Mucosa of stomach (tissue), 1 donor: ENCODE data around the gene DDHD1.
"Not testable (repeated sequence)": the region's sequence is repeated elsewhere in the genome, so short reads cannot be mapped to it uniquely, and the experiment has no call there.

Source experiments
- H3K27me3 ChIP-seq: one replicate; pipeline ENCODE4 v1.7.0; 2013; ENCODE audit warnings: mild to moderate bottlenecking, low read length; ENCODE audit not compliant: control insufficient read depth, insufficient read depth
- H3K36me3 ChIP-seq: one replicate; pipeline ENCODE4 v1.7.0; 2013; ENCODE audit warnings: low read length; ENCODE audit not compliant: control insufficient read depth, insufficient read depth
- H3K4me1 ChIP-seq: one replicate; pipeline ENCODE4 v1.7.0; 2013; ENCODE audit warnings: mild to moderate bottlenecking, low read length; ENCODE audit not compliant: control insufficient read depth, insufficient read depth
- H3K4me3 ChIP-seq: one replicate; pipeline ENCODE4 v1.7.0; 2013; ENCODE audit warnings: low read length
- H3K9ac ChIP-seq: one replicate; pipeline ENCODE4 v1.7.0; 2013; ENCODE audit warnings: mild to moderate bottlenecking, low read length, moderate library complexity
- H3K9me3 ChIP-seq: one replicate; pipeline ENCODE4 v1.7.0; 2013; ENCODE audit warnings: mild to moderate bottlenecking, low read length, moderate library complexity; ENCODE audit not compliant: control insufficient read depth
- donor health status: Pancreatic carcinoma.

The DDHD1 gene

GRCh38 chr14:53148671-53149070 is 4.5 kb downstream of the DDHD1 start:
- Histone ChIP-seq H3K9ac (no peak overlapping the region), H3K4me1 (no peaks in the 10 kb centered on the region), H3K36me3 (no peaks in the 10 kb centered on the region), H3K27me3 (no peaks in the 10 kb centered on the region), H3K9me3 (no peaks in the 10 kb centered on the region), H3K4me3 (no peak overlapping the region)

GRCh38 chr14:53147893-53148292 is 5.2 kb downstream of the DDHD1 start:
- Histone ChIP-seq H3K9ac (no peak overlapping the region), H3K27me3 (no peaks in the 10 kb centered on the region), H3K36me3 (no peaks in the 10 kb centered on the region), H3K9me3 (no peaks in the 10 kb centered on the region), H3K4me1 (no peaks in the 10 kb centered on the region), H3K4me3 (no peak overlapping the region)

GRCh38 chr14:53147208-53147607 is 5.9 kb downstream of the DDHD1 start:
- H3K36me3 ChIP-seq = no peaks in the 10 kb centered on the region
- no peak overlapping the region for H3K9ac ChIP-seq
- no peak overlapping the region for H3K4me3 ChIP-seq
- H3K27me3 ChIP-seq = no peaks in the 10 kb centered on the region
- H3K9me3 ChIP-seq = no peaks in the 10 kb centered on the region
- no peaks in the 10 kb centered on the region for H3K4me1 ChIP-seq

- Histone ChIP-seq H3K9me3 (no peaks in the 10 kb centered on the region), H3K9ac (no peak overlapping the region), H3K36me3 (no peaks in the 10 kb centered on the region), H3K27me3 (no peaks in the 10 kb centered on the region), H3K4me1 (no peaks in the 10 kb centered on the region), H3K4me3 (no peak overlapping the region)
These were observed 6.4 kb downstream of the DDHD1 start for GRCh38 chr14:53146739-53147138.

- H3K4me3 ChIP-seq = no peak overlapping the region
- no peaks in the 10 kb centered on the region for H3K36me3 ChIP-seq
- no peak overlapping the region for H3K9ac ChIP-seq
- H3K27me3 ChIP-seq = no peaks in the 10 kb centered on the region
- H3K9me3 ChIP-seq = no peaks in the 10 kb centered on the region
- no peaks in the 10 kb centered on the region for H3K4me1 ChIP-seq
These were observed 8.9 kb downstream of the DDHD1 start for GRCh38 chr14:53144244-53144643.

GRCh38 chr14:53140585-53140984 is 12.5 kb downstream of the DDHD1 start:
- H3K9ac ChIP-seq = no peak overlapping the region
- no peaks in the 10 kb centered on the region for H3K27me3 ChIP-seq
- no peaks in the 10 kb centered on the region for H3K9me3 ChIP-seq
- no peaks in the 10 kb centered on the region for H3K4me1 ChIP-seq
- H3K4me3 ChIP-seq = no peak overlapping the region
- no peaks in the 10 kb centered on the region for H3K36me3 ChIP-seq

GRCh38 chr14:53137568-53138203 is 15.4 kb downstream of the DDHD1 start:
- no peaks in the 10 kb centered on the region for H3K9me3 ChIP-seq
- H3K36me3 ChIP-seq = no peaks in the 10 kb centered on the region
- H3K4me1 ChIP-seq = no peaks in the 10 kb centered on the region
- no peak overlapping the region for H3K9ac ChIP-seq
- no peaks in the 10 kb centered on the region for H3K27me3 ChIP-seq
- H3K4me3 ChIP-seq = no peak overlapping the region

- H3K4me3 ChIP-seq, H3K4me1 ChIP-seq, H3K27me3 ChIP-seq, H3K9me3 ChIP-seq, H3K36me3 ChIP-seq, H3K9ac ChIP-seq: not testable (repeated sequence)
These were observed 22.6 kb downstream of the DDHD1 start for GRCh38 chr14:53130491-53130890.

GRCh38 chr14:53128303-53129028 is 24.7 kb downstream of the DDHD1 start:
- Histone ChIP-seq H3K36me3 (no peaks in the 10 kb centered on the region), H3K4me1 (no peaks in the 10 kb centered on the region)

GRCh38 chr14:53127832-53128231 is 25.3 kb downstream of the DDHD1 start:
- H3K4me1 ChIP-seq = no peaks in the 10 kb centered on the region
- no peak overlapping the region for H3K4me3 ChIP-seq
- H3K27me3 ChIP-seq = no peaks in the 10 kb centered on the region
- no peaks in the 10 kb centered on the region for H3K9me3 ChIP-seq
- H3K9ac ChIP-seq = no peak overlapping the region
- no peaks in the 10 kb centered on the region for H3K36me3 ChIP-seq

More at GRCh38 chr14:53128303-53129028, 24.7 kb downstream of the DDHD1 start:
- Histone ChIP-seq H3K27me3 (no peaks in the 10 kb centered on the region), H3K9me3 (no peaks in the 10 kb centered on the region), H3K9ac (no peak overlapping the region), H3K4me3 (no peak overlapping the region)

- no peak overlapping the region for H3K4me3 ChIP-seq
- no peaks in the 10 kb centered on the region for H3K4me1 ChIP-seq
- no peaks in the 10 kb centered on the region for H3K36me3 ChIP-seq
- H3K9ac ChIP-seq = no peak overlapping the region
- H3K9me3 ChIP-seq = no peaks in the 10 kb centered on the region
- no peaks in the 10 kb centered on the region for H3K27me3 ChIP-seq
These were observed 26.0 kb downstream of the DDHD1 start for GRCh38 chr14:53127151-53127550.

GRCh38 chr14:53126731-53127130 is 26.4 kb downstream of the DDHD1 start:
- Histone ChIP-seq H3K4me1 (no peaks in the 10 kb centered on the region), H3K4me3 (no peak overlapping the region), H3K27me3 (no peaks in the 10 kb centered on the region), H3K9me3 (no peaks in the 10 kb centered on the region), H3K9ac (no peak overlapping the region), H3K36me3 (no peaks in the 10 kb centered on the region)
